ENCODE data around the gene TNFRSF21.

DNA sequence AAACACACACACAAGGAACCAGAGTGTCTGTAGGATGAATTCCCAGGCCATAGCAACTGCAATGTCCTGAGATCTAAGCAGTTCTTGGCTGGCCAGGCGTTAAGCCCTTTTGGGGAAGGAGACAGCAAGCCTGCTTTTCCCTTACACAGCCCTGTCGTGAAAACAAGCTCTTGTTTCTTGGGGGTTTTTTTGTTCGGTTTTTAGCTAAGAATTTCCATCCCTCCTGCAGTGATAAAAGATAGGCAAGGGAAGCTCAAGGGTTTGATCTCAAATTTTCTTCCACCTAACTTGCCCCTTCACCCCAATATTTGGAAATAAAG lies 1.5 kb downstream of the TNFRSF21 start:
- TF ChIP-seq, protein P1, sequence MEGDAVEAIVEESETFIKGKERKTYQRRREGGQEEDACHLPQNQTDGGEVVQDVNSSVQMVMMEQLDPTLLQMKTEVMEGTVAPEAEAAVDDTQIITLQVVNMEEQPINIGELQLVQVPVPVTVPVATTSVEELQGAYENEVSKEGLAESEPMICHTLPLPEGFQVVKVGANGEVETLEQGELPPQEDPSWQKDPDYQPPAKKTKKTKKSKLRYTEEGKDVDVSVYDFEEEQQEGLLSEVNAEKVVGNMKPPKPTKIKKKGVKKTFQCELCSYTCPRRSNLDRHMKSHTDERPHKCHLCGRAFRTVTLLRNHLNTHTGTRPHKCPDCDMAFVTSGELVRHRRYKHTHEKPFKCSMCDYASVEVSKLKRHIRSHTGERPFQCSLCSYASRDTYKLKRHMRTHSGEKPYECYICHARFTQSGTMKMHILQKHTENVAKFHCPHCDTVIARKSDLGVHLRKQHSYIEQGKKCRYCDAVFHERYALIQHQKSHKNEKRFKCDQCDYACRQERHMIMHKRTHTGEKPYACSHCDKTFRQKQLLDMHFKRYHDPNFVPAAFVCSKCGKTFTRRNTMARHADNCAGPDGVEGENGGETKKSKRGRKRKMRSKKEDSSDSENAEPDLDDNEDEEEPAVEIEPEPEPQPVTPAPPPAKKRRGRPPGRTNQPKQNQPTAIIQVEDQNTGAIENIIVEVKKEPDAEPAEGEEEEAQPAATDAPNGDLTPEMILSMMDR (IDR thresholded peaks at IDR 0.05), result no peak
- no peak for TF ChIP-seq POLR2A (IDR thresholded peaks at IDR 0.05)

Measured in body of pancreas (tissue), 4 donors.